Thymus (tissue), 14 donors: ENCODE measurements around the gene SLC38A9. TPM values are rescaled to one million over a fixed set of nuclear protein-coding genes. Genes with fewer than 3 reads are reported as not detected.
"Not testable (repeated sequence)": the region's sequence is repeated elsewhere in the genome, so short reads cannot be mapped to it uniquely, and the experiment has no call there.

Source experiments
- DNase-seq, 9 donors: peaks; one replicate each; pipeline ENCODE4 v3.0.0-alpha.2; 2013; ENCODE audit warnings: low spot score in 9 of 9, low read depth in 6 of 9, missing footprints in 1 of 9
- H3K27ac ChIP-seq, 2 donors: one replicate each; pipeline ENCODE4 v1.5.1; 2013; ENCODE audit warnings: control low read depth in 1 of 2, low read depth in 1 of 2, low read length in 1 of 2, mild to moderate bottlenecking in 1 of 2, moderate library complexity in 1 of 2
- H3K27me3 ChIP-seq, 2 donors: one replicate each; pipeline ENCODE4 v1.5.1; 2013; ENCODE audit warnings: low read length in 1 of 2; ENCODE audit not compliant: control insufficient read depth in 2 of 2, insufficient read depth in 1 of 2
- H3K36me3 ChIP-seq, 2 donors: one replicate each; pipeline ENCODE4 v1.5.1; 2013; ENCODE audit warnings: low read length in 1 of 2, mild to moderate bottlenecking in 1 of 2, moderate library complexity in 1 of 2; ENCODE audit not compliant: control insufficient read depth in 2 of 2, insufficient read depth in 2 of 2
- H3K4me1 ChIP-seq, 2 donors: one replicate each; pipeline ENCODE4 v1.5.1; 2013; ENCODE audit warnings: low read length in 2 of 2; ENCODE audit not compliant: control insufficient read depth in 2 of 2, insufficient read depth in 2 of 2
- H3K4me3 ChIP-seq, 2 donors: one replicate each; pipeline ENCODE4 v1.5.1; 2013; ENCODE audit warnings: low read length in 2 of 2, control low read depth in 1 of 2, mild to moderate bottlenecking in 1 of 2
- H3K9me3 ChIP-seq, 2 donors: one replicate each; pipeline ENCODE4 v1.5.1; 2013; ENCODE audit warnings: low read length in 1 of 2, mild to moderate bottlenecking in 1 of 2; ENCODE audit not compliant: control insufficient read depth in 2 of 2, insufficient read depth in 1 of 2
- WGBS: extraction: QIAGEN DNeasy Blood & Tissue Kit; methylation state at CpG from one replicate; pipeline ENCODE4 v1.1.7; 2013; 5-methylcytosine and 5-hydroxymethylcytosine counted together
- long read RNA-seq, 10 donors: transcript quantifications; one replicate each; lab custom pipeline, GENCODE V29; 2026
- polyA plus RNA-seq: library from polyadenylated mRNA; stranded (reverse); fragments of 200-250 nt; gene quantifications from one replicate; pipeline ENCODE4 v1.2.3, GENCODE V29; 2013
- total RNA-seq: library from RNA; stranded (reverse); fragments of 120-200 nt; gene quantifications from one replicate; pipeline ENCODE4 v1.2.4, GENCODE V29; 2013
- donor health status: healthy.

Gene SLC38A9
- 29.3 TPM for total RNA-seq
- 18.4 TPM for polyA plus RNA-seq
- long read RNA-seq, donor 1, result 0 reads
- long read RNA-seq, donor 2, result 0 reads
- long read RNA-seq, donor 3, partial matches to known transcripts, result 0 of 3 reads
- long read RNA-seq, donor 3, other reads (novel, unspliced or antisense), result 0 of 3 reads
- long read RNA-seq, donor 4, partial matches to known transcripts, result 0 of 1 reads
- long read RNA-seq, donor 4, other reads (novel, unspliced or antisense), result 0 of 1 reads
- long read RNA-seq, donor 5, partial matches to known transcripts, result 0 of 2 reads
- long read RNA-seq, donor 5, other reads (novel, unspliced or antisense), result 0 of 2 reads
- long read RNA-seq, donor 6, partial matches to known transcripts, result 0 of 1 reads
- long read RNA-seq, donor 6, other reads (novel, unspliced or antisense), result 0 of 1 reads
- long read RNA-seq, donor 7, partial matches to known transcripts, result 0 of 3 reads
- long read RNA-seq, donor 7, other reads (novel, unspliced or antisense), result 0 of 3 reads
- long read RNA-seq, donor 8, result 0 reads
- long read RNA-seq, donor 9, partial matches to known transcripts, result 0 of 2 reads
- long read RNA-seq, donor 9, other reads (novel, unspliced or antisense), result 0 of 2 reads
- long read RNA-seq, donor 10, partial matches to known transcripts, result 0 of 2 reads
- long read RNA-seq, donor 10, other reads (novel, unspliced or antisense), result 0 of 2 reads

- H3K27ac ChIP-seq, result peak within 1 kb of the TSS; percentile 27 to 73
- WGBS, result under 1% methylated on average over 55 of the region's 55 CpGs
- H3K36me3 ChIP-seq, result peaks cover 0 to 9% of the 10 kb centered on the region in 2 donors
- H3K4me3 ChIP-seq, result peak within 1 kb of the TSS; percentile 59 to 96
- H3K27me3 ChIP-seq, result no peaks in the 10 kb centered on the region
- no peaks in the 10 kb centered on the region for H3K9me3 ChIP-seq
- H3K4me1 ChIP-seq, result peaks cover 9 to 13% of the 10 kb centered on the region in 2 donors
- peak; percentile 84 to 96 (median 89) for DNase-seq
Measured at GRCh38 chr5:55712023-55712859, at the start of gene SLC38A9. SLC38A9 (minus strand) TSS chr5:55712324; CDS start chr5:55697958, 14,366 bp downstream.

DNA sequence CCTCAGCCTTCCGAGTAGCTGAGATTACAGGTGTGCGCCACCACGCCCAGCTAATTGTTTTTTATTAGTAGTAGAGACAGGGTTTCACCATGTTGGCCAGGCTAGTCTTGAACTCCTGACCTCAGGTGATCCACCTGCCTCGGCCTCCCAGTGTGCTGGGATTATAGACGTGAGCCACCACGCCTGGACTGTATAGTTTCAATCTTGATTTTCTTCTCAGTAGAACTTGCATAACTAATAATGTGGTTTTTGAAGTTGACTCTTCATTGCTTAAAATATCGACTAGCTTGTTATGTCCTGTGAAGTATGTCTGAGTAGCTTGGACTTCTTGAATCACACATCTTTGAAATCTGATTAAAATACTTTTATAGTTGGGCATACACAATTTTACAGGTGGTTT lies 49.6 kb upstream of the SLC38A9 start:
- not testable (repeated sequence) for H3K4me1 ChIP-seq, H3K9me3 ChIP-seq, DNase-seq, H3K36me3 ChIP-seq, H3K27me3 ChIP-seq, H3K27ac ChIP-seq, H3K4me3 ChIP-seq
- WGBS, result 98% methylated on average over 7 of the region's 7 CpGs

DNA sequence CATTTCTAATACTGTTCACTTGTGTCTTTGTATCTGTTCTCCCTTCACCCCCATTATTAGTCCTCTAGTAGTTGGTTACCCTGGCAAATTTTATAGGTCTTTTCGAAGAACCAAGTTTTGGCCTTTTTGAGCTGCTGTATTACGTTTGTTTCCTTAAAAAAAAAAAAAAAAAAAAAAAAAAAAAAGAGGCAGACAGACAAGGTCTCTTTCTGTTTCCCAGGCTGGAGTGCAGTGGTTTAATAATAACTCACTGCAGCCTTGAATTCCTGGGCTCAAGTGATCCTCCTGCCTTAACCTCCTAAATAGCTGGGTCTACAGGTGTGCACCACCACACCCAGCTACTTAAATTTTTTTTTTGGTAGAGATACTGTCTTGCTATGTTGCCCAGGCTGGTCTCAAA lies 46.6 kb upstream of the SLC38A9 start:
- H3K9me3 ChIP-seq, result no peaks in the 10 kb centered on the region
- no peaks in the 10 kb centered on the region for H3K27me3 ChIP-seq
- H3K27ac ChIP-seq, result no peak overlapping the region
- 92% methylated on average over 2 of the region's 2 CpGs for WGBS
- H3K4me1 ChIP-seq, result no peaks in the 10 kb centered on the region
- H3K4me3 ChIP-seq, result no peak overlapping the region
- no peak for DNase-seq
- H3K36me3 ChIP-seq, result no peaks in the 10 kb centered on the region

GRCh38 chr5:55758231-55758630 lies 46.1 kb upstream of the SLC38A9 start:
- Histone ChIP-seq H3K36me3 (no peaks in the 10 kb centered on the region), H3K9me3 (no peaks in the 10 kb centered on the region), H3K4me3 (no peak overlapping the region), H3K4me1 (no peaks in the 10 kb centered on the region), H3K27ac (no peak overlapping the region), H3K27me3 (no peaks in the 10 kb centered on the region)
- WGBS, result 98% methylated on average over 1 of the region's 1 CpG
- no peak for DNase-seq

DNA sequence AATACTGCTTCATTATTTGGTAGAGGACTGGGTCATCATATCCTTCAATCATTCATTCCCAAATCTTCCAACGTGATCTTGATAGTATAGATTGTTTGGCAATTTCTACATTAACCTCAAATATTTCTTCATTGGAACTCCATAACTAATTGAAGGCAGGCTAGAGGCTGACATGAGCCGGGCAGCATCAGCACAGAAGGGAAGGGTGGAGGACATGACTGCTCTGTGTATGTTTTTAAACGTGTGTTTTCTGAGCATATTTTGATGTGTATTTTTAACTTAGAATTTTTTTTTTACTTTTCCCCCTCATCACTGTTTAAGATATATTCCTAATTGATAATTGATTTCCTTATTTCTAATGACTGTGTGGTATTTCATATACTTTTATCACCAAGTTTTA lies 38.4 kb upstream of the SLC38A9 start:
- H3K4me1 ChIP-seq, result no peaks in the 10 kb centered on the region
- H3K36me3 ChIP-seq, result no peaks in the 10 kb centered on the region
- H3K27ac ChIP-seq, result no peak overlapping the region
- H3K9me3 ChIP-seq, result no peaks in the 10 kb centered on the region
- WGBS, result 96% methylated on average over 3 of the region's 3 CpGs
- DNase-seq, result no peak
- H3K27me3 ChIP-seq, result no peaks in the 10 kb centered on the region
- no peak overlapping the region for H3K4me3 ChIP-seq

DNA sequence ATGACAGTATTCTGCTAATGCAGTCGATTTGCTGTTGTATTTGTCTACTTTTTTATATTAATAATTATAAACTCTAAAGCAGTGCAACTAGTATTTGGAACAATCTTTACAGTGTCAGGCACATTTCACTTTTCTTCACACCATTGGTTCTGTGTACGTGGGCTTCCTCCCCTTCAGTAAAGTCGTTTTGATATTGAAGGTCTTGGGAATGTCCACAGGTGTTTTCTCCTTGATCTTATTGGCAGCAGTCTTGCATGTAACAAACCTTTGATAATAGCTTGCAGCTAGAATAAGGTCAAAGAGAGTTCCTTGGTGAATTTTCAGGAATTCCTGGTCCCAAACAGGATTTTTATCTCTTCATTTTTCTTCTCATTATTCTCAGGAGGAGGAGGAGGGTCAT lies 37.9 kb upstream of the SLC38A9 start:
- Histone ChIP-seq H3K27ac (no peak overlapping the region), H3K4me1 (no peaks in the 10 kb centered on the region), H3K36me3 (no peaks in the 10 kb centered on the region), H3K9me3 (no peaks in the 10 kb centered on the region), H3K27me3 (no peaks in the 10 kb centered on the region), H3K4me3 (no peak overlapping the region)
- no peak for DNase-seq
- 86% methylated on average over 3 of the region's 3 CpGs for WGBS

GRCh38 chr5:55749387-55749786 lies 37.3 kb upstream of the SLC38A9 start:
- DNase-seq, result no peak
- Histone ChIP-seq H3K36me3 (no peaks in the 10 kb centered on the region), H3K9me3 (no peaks in the 10 kb centered on the region), H3K27me3 (no peaks in the 10 kb centered on the region), H3K4me3 (no peak overlapping the region), H3K27ac (no peak overlapping the region), H3K4me1 (no peaks in the 10 kb centered on the region)
- over 99% methylated on average over 2 of the region's 2 CpGs for WGBS

DNA sequence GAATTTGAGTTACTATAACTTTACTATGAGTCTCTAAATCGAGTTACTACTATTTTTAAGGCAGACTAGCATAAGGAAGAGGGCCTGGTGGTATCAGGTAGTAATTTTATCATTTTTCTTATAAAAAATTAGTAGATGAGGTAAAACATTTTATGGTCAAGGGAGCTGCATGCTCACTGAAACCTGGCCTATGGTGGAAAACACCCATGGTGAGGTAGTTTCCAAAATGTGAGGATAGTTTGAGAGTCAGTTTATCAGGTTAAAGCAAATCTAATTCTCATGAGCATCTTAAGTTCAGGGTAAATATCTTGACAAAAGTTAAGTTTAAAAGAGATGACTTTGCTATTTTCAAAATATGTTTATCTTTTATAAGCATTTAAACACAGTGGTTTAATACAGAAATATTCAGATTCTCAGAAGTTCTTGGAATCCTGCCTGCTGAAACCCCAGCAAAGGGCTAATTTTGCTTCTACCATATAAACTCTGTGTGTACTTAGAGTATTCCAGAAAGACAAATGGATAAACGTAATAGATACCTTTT lies 35.7 kb upstream of the SLC38A9 start:
- Histone ChIP-seq H3K4me3 (no peak overlapping the region), H3K4me1 (no peaks in the 10 kb centered on the region), H3K9me3 (no peaks in the 10 kb centered on the region), H3K36me3 (no peaks in the 10 kb centered on the region), H3K27ac (no peak overlapping the region), H3K27me3 (no peaks in the 10 kb centered on the region)
- 93% methylated on average over 2 of the region's 2 CpGs for WGBS
- no peak for DNase-seq
